Measurements from ENCODE around the gene KCNN3.

GRCh38 chr1:154867841-154868605 is 2.1 kb downstream of the KCNN3 start:
- TF ChIP-seq, protein P1, sequence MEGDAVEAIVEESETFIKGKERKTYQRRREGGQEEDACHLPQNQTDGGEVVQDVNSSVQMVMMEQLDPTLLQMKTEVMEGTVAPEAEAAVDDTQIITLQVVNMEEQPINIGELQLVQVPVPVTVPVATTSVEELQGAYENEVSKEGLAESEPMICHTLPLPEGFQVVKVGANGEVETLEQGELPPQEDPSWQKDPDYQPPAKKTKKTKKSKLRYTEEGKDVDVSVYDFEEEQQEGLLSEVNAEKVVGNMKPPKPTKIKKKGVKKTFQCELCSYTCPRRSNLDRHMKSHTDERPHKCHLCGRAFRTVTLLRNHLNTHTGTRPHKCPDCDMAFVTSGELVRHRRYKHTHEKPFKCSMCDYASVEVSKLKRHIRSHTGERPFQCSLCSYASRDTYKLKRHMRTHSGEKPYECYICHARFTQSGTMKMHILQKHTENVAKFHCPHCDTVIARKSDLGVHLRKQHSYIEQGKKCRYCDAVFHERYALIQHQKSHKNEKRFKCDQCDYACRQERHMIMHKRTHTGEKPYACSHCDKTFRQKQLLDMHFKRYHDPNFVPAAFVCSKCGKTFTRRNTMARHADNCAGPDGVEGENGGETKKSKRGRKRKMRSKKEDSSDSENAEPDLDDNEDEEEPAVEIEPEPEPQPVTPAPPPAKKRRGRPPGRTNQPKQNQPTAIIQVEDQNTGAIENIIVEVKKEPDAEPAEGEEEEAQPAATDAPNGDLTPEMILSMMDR (IDR thresholded peaks at IDR 0.05): no peak
- no peak for TF ChIP-seq ZFX (IDR thresholded peaks at IDR 0.05; ENCODE audit: borderline replicate concordance)
